EL (cell line): ENCODE measurements around the gene OR2F2.

Experiments
- DNase-seq: peaks from one replicate; pipeline ENCODE4 v3.0.0-alpha.2; 2016

The OR2F2 gene, protein sequence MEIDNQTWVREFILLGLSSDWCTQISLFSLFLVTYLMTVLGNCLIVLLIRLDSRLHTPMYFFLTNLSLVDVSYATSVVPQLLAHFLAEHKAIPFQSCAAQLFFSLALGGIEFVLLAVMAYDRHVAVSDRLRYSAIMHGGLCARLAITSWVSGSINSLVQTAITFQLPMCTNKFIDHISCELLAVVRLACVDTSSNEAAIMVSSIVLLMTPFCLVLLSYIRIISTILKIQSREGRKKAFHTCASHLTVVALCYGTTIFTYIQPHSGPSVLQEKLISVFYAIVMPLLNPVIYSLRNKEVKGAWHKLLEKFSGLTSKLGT

GRCh38 chr7:143934526-143935325 is at the start of gene OR2F2:
Gene OR2F2, plus strand, starts transcription at chr7:143935233. Its CDS starts 0 bp downstream, at chr7:143935233.
- peak; percentile 78 for DNase-seq

DNA sequence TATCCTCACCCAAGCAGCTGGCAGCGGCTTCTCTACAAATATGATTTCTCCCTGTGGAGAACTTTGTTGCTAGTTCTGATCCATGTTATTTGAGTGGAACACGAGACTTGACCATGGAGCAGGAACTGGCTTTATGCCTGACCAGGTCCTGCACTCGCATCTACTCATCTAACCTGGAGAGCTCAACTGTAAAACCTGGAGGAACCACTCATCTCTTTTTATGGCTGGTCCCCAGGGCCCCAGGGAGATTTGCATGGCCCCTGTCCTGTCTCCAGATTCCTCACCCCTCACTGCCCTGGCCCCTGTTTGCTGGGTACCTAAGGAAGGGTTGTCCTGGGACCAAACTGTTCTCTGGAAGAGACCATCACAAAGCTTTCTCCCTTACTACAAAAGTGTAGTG is 49.1 kb upstream of the OR2F2 start:
- no peak for DNase-seq

GRCh38 chr7:143886826-143887477 is 48.1 kb upstream of the OR2F2 start:
- DNase-seq: no peak

- no peak for DNase-seq
Observed at GRCh38 chr7:143889068-143889467, 46.0 kb upstream of the OR2F2 start.

GRCh38 chr7:143890558-143890957 is 44.5 kb upstream of the OR2F2 start:
- DNase-seq: no peak

- no peak for DNase-seq
Observed at GRCh38 chr7:143891457-143891856, 43.6 kb upstream of the OR2F2 start.

- peak; percentile 38 for DNase-seq
Observed at GRCh38 chr7:143892527-143893300, 42.3 kb upstream of the OR2F2 start.

DNA sequence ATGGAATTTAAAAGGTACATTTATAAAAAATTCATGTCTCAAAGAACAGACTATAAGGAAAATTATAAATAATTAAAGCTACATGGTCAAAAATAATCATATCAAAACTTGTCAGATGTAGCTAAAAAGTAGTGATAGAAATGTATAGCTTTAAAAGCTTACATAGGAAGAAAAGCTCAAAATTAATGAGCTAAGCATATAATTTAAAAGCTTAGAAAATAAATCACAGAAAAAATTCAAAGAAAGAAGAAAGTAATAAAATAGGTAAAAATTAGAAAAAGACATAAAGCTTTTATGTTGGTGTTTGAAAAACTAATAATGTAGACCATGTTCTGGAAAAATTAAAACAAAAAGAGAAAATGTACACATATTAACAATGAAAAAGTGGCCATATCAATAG is 38.4 kb upstream of the OR2F2 start:
- no peak for DNase-seq

DNA sequence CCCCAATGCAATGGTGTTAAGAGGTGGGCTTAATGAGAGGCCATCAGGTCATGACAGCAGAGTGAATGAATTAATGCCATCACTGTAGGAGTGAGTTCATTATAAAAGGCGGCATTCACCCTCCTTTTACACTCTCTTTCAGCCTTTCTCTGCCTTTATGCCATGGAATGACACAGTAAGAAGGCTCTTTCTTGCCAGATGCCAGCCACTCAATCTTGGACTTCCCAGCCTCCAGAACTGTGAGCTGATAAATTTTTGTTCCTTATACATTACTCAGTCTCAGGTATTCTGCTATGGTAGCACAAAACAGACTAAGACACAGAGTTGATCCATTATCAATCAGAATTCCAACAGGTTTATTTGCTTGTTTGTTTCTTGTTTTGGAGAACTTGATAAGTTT is 36.2 kb upstream of the OR2F2 start:
- no peak for DNase-seq

DNA sequence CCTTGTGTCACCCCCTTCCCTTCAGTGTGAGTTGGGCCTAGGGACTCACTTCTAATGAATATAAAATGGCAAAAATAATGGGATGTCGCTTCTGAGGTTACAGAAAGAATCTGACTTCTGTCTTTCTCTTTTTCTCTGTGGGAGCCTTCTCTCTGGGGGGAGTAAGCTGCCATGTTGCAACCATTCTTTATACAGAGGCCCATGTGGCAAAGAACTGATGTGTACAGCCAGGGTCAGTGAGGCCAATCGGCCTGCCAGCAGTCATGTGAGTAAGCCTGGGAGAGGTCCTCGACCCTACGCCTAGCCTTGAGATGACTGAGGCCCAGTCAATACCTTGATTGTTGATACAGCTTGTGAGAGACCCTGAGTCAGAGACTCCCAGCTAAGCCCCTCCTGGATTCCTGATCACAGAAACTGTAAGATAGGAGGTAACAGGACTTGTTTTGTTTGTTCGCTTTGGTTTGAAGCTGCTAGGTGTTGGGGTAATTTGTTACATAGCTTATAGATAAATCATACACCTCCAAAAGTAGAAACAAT is 34.7 kb upstream of the OR2F2 start:
- DNase-seq: peak; percentile 21

DNA sequence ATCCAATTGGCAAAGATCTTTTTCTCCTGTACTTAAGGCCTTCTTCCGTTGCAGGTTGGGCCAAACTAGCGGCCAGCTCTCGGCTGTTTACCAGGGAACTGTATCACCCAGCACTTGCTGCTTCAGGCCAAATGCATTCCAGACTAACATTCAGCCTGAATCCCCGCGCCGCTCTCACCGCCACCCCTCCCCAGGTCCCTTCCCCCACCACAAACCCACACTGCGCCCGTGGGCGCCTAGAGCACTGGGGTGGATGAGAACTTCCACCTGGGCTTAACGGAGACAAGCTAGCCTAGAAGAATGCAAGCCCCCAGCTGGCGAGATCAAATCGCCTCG is 33.7 kb upstream of the OR2F2 start:
- DNase-seq: no peak

GRCh38 chr7:143901668-143902331 is 33.2 kb upstream of the OR2F2 start, which contains the start of gene TCAF1:
Gene TCAF1, minus strand, starts transcription at chr7:143902176. Its CDS starts 25,568 bp downstream, at chr7:143876608.
- peak; percentile 95 for DNase-seq

DNA sequence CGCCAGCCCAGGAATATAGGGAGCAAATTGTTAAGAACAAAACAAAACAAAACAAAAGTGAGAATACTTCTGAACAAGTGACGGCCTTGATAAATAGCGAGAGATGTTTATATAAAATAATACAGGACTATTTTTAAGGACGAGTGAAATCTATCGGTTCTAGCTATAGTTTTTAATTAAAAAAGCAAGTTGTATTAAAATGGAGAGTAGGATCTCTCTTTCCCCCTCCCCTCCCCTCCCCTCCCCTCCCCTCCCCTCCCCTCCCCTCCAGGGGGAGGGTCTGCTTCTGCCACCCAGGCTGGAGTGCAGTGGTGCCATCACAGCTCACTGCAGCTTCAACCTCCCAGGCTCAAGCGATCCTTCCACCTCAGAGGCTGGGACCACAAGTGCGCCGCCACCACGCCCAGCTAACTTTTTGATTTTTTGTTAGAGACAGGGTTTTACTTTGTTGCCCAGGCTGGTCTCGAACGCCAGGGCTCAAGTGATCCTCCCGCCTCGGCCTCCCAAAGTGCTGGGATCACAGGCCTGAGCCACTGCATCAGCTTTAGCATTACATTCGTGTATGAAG is 32.6 kb upstream of the OR2F2 start:
- no peak for DNase-seq

GRCh38 chr7:143905509-143905908 is 29.5 kb upstream of the OR2F2 start:
- no peak for DNase-seq

- DNase-seq: no peak
Observed at GRCh38 chr7:143906151-143906550, 28.9 kb upstream of the OR2F2 start.

DNA sequence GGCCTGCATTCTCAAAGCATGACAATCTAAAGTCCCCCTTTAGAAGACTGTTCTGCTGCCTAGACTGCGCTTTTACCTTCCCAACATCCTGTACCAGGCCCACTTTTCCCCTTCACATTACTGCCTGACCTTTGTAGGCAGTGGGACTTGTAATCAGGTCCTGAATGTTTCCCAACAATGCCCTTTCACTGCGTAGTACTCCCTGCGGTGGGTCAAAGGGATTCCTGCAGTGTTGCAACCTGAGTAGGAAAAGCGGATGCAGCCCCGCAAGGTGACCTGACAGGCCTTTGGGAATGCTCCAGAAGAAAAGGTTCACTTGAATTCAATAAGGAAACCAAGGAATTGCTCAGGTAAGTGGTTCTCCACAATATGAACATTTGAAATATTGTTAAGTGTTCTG is 28.1 kb upstream of the OR2F2 start:
- DNase-seq: no peak

DNA sequence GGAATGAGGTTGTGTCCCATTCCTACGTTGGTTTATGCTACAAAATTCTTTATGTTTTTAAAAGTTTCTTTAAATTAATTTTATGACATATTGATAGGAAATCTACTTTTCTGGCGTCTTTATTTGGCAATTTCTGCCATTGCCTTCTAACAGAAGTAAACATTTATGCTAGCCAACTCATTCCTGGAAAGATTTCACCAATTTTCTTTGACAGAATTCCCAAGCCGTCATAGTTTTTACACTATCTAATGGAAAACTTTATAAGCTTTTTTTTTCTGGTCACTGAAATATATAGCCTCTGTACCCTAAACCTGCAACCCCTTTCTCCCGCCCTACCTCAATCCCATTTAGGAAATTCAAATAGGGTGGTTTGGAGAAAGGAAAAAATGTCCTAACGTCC is 26.9 kb upstream of the OR2F2 start:
- DNase-seq: no peak

DNA sequence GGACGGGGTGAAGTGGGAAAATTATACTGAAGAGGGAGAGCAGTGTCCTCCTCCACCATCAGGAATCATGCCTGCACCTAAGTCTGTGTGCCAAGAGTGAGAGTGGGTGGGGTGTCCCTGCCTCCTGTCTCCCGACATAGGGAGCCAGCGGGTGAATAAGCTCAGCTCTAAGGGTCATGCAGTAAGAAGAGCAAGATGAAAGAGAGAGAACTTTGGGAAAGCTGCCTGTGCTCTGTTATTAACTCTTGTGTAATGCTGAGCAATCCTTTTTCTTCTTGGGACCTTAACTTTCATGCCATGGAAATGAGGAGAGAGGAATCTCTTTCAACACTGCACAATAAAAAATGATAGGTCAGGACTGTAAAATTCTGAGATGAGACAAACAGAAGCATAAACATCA is 25.2 kb upstream of the OR2F2 start:
- DNase-seq: no peak

DNA sequence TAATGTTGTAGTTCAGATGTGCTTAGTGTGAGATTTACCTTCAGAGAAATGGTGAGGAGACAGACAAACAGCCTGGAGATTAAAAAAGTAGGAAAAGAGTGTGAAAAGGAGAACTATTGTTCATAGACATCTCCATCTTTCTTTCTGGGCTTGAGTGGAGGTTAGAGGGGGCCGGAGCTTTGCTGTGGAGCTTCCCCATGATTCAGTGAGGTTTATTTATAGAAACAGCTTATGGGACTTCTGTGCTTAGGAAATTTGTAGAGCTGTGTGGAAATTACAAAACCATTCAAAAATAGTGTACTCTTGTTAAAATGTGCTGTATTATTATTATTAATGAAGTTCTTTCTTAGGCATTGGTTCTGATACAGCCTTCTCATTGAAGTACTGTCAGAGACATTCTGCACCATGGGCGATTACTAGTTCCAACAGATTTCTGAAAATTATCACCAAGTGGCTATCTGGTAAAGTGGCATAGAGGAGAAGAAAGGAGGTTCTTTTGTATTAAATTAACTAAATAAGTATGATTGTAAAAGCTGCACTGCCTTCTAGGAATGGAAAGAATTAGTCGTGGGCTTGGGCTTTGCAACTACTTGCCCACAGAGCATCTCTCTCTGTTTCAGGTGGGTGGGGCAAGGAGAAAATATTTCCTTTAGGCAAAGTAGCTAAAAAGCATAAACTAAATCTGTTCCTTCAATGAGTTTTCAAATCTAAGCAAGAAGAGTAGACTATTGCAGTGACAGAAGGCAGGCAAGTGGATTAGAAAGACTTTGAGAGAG is 24.4 kb upstream of the OR2F2 start:
- DNase-seq: no peak

- DNase-seq: no peak
Observed at GRCh38 chr7:143913945-143914615, 21.0 kb upstream of the OR2F2 start.
